Activated T-helper 1 cell treated with anti-CD3 and anti-CD28 coated beads, Interleukin-12 subunit alpha, Interleukin-12 subunit beta, Interleukin-2, Interleukin-4 antibody, amounts not matched to agents 30 ng/mL and 10 ng/mL and 1 ng/mL, durations not matched to agents 14 hours and 24 hours and 36 hours (primary cell): ENCODE data around the gene SLAMF6. TPM values are rescaled to one million over a fixed set of nuclear protein-coding genes. Genes with fewer than 3 reads are reported as not detected.
"Not testable (repeated sequence)": the region's sequence is repeated elsewhere in the genome, so short reads cannot be mapped to it uniquely, and the experiment has no call there.

Experiments used
- DNase-seq: peaks from one replicate; pipeline ENCODE4 v3.0.0; 2021; ENCODE audit warnings: low spot score
- H3K27ac Mint-ChIP-seq: one replicate; pipeline ENCODE4 v1.8.0; 2021; ENCODE audit warnings: mild to moderate bottlenecking, mixed read lengths
- H3K27me3 Mint-ChIP-seq: one replicate; pipeline ENCODE4 v1.8.0; 2022; ENCODE audit warnings: mild to moderate bottlenecking, moderate library complexity, mixed read lengths; ENCODE audit not compliant: insufficient read depth
- H3K36me3 Mint-ChIP-seq: one replicate; pipeline ENCODE4 v1.8.0; 2021; ENCODE audit warnings: low read depth, mixed read lengths
- H3K4me1 Mint-ChIP-seq: one replicate; pipeline ENCODE4 v1.8.0; 2021; ENCODE audit warnings: low read depth, mixed read lengths
- H3K4me3 Mint-ChIP-seq: one replicate; pipeline ENCODE4 v1.8.0; 2021; ENCODE audit warnings: mild to moderate bottlenecking, moderate library complexity, mixed read lengths
- H3K9me3 Mint-ChIP-seq: one replicate; pipeline ENCODE4 v1.8.0; 2021; ENCODE audit warnings: mixed read lengths
- intact Hi-C: fragments of 100-400 bp; cut with micrococcal nuclease; formaldehyde crosslinking; loops from one replicate; pipeline ENCODE4 v1.15.1; 2024
- total RNA-seq: library from RNA; stranded (reverse); gene quantifications from 2 replicates; pipeline ENCODE4 v1.2.3, GENCODE V29; 2022

Gene SLAMF6
- total RNA-seq, 1 donor from 2014 or later = 46.8 TPM

DNA sequence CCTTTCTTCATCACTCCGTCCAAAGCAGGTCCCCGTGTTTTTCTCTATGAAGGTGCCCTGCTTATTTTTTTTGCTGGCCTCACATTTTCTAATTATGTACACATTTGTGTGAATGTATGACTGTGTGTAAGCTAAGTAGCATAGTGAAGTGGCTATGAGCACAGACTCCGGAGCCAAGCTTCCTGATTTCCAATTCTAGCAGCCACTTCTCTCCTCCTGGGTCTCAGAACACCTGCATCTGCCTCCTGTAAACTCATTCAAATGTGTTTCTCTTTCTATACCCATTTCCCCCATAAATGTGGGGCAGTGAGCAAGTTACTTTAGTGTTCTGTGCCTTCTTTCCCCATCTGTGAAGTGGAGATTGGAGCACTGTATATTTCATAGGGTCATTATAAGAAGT is 2.1 kb downstream of the SLAMF6 start:
- no peak for DNase-seq
- Mint-ChIP-seq H3K36me3 (peaks cover 35% of the 10 kb centered on the region), H3K27ac (peak overlapping the region; percentile 90), H3K4me3 (peak overlapping the region; percentile 92), H3K4me1 (peaks cover 82% of the 10 kb centered on the region), H3K27me3 (no peaks in the 10 kb centered on the region), H3K9me3 (peaks cover 22% of the 10 kb centered on the region)
- intact Hi-C loops = loop anchor here (1.0 to 2.0 kb wide), 9 partner anchors 16 to 154 kb away; no protein-coding TSS in a partner anchor

GRCh38 chr1:160520582-160520981 is 2.5 kb downstream of the SLAMF6 start:
- H3K27ac Mint-ChIP-seq = peak overlapping the region; percentile 90
- intact Hi-C loops = loop anchor here (1.0 to 2.0 kb wide), 9 partner anchors 16 to 154 kb away; no protein-coding TSS in a partner anchor
- peaks cover 37% of the 10 kb centered on the region for H3K36me3 Mint-ChIP-seq
- H3K9me3 Mint-ChIP-seq = peaks cover 20% of the 10 kb centered on the region
- DNase-seq = no peak
- peaks cover 86% of the 10 kb centered on the region for H3K4me1 Mint-ChIP-seq
- H3K4me3 Mint-ChIP-seq = peak overlapping the region; percentile 92
- H3K27me3 Mint-ChIP-seq = no peaks in the 10 kb centered on the region

GRCh38 chr1:160519642-160520435 is 3.2 kb downstream of the SLAMF6 start:
- Mint-ChIP-seq H3K4me1 (peaks cover 88% of the 10 kb centered on the region), H3K36me3 (peaks cover 34% of the 10 kb centered on the region), H3K27me3 (no peaks in the 10 kb centered on the region), H3K4me3 (peak overlapping the region; percentile 92), H3K27ac (peak overlapping the region; percentile 90), H3K9me3 (peaks cover 19% of the 10 kb centered on the region)
- intact Hi-C loops = loop anchor here (1.0 to 2.0 kb wide), 9 partner anchors 15 to 155 kb away; no protein-coding TSS in a partner anchor
- DNase-seq = peak; percentile 24

DNA sequence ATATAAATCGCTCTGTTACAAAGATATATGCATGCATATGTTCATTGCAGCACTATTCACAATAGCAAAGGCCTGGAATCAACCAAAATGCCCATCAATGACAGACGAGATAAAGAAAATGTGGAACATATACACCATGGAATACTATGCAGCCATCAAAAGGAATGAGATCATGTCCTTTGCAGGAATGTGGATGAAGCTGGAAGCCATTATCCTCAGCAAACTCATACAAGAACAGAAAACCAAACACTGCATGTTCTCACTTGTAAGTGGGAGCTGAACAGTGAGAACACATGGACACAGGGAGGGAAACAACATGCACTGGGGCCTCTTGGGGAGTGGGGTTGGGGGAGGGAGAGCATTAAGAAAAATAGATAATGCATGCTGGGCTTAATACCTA is 5.5 kb downstream of the SLAMF6 start:
- intact Hi-C loops, DNase-seq, H3K4me3 Mint-ChIP-seq, H3K27me3 Mint-ChIP-seq: not testable (repeated sequence)
- peaks cover 31% of the 10 kb centered on the region for H3K9me3 Mint-ChIP-seq
- H3K36me3 Mint-ChIP-seq = peaks cover 51% of the 10 kb centered on the region
- H3K4me1 Mint-ChIP-seq = peaks cover 91% of the 10 kb centered on the region
- H3K27ac Mint-ChIP-seq = peak overlapping the region; percentile 2

DNA sequence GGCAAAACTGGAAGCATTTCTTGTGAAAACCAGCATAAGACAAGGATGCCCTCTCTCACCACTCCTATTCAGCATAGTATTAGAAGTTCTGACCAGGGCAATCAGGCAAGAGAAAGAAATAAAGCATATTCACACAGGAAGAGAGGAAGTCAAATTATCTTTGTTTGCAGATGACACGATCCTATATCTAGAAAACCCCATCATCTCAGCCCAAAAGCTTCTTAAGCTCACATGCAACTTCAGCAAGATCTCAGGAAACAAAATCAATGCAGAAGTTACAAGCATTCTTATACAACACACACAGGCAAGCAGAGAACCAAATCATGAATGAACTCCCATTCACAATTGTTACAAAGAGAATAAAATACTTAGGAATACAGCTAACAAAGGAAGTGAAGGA is 7.1 kb downstream of the SLAMF6 start:
- Mint-ChIP-seq H3K27ac (peak overlapping the region; percentile 32), H3K36me3 (peaks cover 56% of the 10 kb centered on the region), H3K4me3 (peak overlapping the region; percentile 20), H3K9me3 (peaks cover 39% of the 10 kb centered on the region), H3K4me1 (peaks cover 75% of the 10 kb centered on the region)
- intact Hi-C loops, H3K27me3 Mint-ChIP-seq, DNase-seq: not testable (repeated sequence)

GRCh38 chr1:160504651-160505050 is 18.4 kb downstream of the SLAMF6 start:
- no peak for DNase-seq
- no peak overlapping the region for H3K4me3 Mint-ChIP-seq
- intact Hi-C loops = loop anchor here (2.0 kb wide), 1 partner anchor 16 kb away; no protein-coding TSS in a partner anchor
- H3K9me3 Mint-ChIP-seq = peaks cover 54% of the 10 kb centered on the region
- H3K27ac Mint-ChIP-seq = no peak overlapping the region
- H3K27me3 Mint-ChIP-seq = no peaks in the 10 kb centered on the region
- H3K4me1 Mint-ChIP-seq = peaks cover 17% of the 10 kb centered on the region
- peaks cover 76% of the 10 kb centered on the region for H3K36me3 Mint-ChIP-seq

- Mint-ChIP-seq H3K27ac (no peak overlapping the region), H3K4me3 (no peak overlapping the region), H3K27me3 (no peaks in the 10 kb centered on the region), H3K36me3 (peaks cover 75% of the 10 kb centered on the region), H3K9me3 (peaks cover 54% of the 10 kb centered on the region), H3K4me1 (peaks cover 21% of the 10 kb centered on the region)
- no peak for DNase-seq
- intact Hi-C loops = no loop called here
Measured at GRCh38 chr1:160503087-160503486, 20.0 kb downstream of the SLAMF6 start.

DNA sequence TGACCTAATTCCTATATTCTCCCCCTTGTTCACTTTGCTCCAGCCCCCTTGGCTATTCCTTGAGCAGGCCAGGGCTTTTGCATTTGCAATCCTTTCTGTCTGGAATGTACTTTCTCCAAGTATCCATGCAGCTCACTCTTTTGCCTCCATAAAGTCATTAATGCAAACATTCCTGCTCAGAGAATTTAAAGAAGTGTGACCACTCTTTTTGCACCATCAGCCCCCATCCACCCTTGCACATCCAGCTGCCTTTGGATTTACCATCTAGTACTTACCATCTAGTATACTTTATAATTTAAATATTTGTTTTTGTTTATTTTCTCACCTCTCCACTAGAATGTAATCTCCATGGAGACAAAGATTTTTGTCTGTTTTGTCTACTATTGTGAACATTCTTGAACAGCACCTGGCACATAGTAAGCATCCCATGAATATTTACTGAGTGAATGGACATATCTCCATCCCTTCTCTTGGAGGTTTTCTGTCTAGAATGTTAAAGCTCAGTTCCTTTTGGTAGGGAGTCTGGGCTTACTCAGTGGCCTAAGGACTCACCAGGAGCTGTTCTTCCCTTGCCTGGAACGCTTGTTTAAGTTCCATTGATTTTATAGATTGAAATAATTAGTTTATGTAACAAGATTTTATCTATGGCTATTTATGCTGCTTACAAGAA is 22.6 kb downstream of the SLAMF6 start:
- Mint-ChIP-seq H3K36me3 (peaks cover 65% of the 10 kb centered on the region), H3K27me3 (no peaks in the 10 kb centered on the region), H3K4me3 (no peak overlapping the region), H3K4me1 (peaks cover 36% of the 10 kb centered on the region), H3K9me3 (peaks cover 28% of the 10 kb centered on the region), H3K27ac (no peak overlapping the region)
- no peak for DNase-seq
- intact Hi-C loops = no loop called here

DNA sequence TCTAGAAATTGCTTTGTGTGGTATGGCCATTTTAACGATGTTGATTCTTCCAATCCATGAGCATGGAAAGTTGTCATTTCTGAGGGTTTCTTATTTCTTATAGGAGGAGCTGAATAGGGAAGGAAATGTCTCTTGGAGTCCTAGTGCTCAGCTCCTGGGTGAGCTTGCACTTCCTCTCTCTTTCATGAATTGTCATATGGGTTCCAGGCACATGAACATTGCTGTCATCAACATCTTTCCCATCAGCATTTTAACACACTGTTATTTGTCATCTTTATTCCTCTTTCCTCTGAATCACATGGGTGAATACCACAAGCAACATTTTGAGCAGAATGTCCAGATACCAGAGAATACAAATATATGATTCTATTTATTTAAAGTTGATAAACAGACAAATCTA is 23.4 kb downstream of the SLAMF6 start:
- Mint-ChIP-seq H3K4me3 (no peak overlapping the region), H3K27ac (no peak overlapping the region), H3K9me3 (peaks cover 22% of the 10 kb centered on the region), H3K27me3 (no peaks in the 10 kb centered on the region), H3K4me1 (peaks cover 37% of the 10 kb centered on the region), H3K36me3 (peaks cover 67% of the 10 kb centered on the region)
- DNase-seq = no peak
- intact Hi-C loops = no loop called here

DNA sequence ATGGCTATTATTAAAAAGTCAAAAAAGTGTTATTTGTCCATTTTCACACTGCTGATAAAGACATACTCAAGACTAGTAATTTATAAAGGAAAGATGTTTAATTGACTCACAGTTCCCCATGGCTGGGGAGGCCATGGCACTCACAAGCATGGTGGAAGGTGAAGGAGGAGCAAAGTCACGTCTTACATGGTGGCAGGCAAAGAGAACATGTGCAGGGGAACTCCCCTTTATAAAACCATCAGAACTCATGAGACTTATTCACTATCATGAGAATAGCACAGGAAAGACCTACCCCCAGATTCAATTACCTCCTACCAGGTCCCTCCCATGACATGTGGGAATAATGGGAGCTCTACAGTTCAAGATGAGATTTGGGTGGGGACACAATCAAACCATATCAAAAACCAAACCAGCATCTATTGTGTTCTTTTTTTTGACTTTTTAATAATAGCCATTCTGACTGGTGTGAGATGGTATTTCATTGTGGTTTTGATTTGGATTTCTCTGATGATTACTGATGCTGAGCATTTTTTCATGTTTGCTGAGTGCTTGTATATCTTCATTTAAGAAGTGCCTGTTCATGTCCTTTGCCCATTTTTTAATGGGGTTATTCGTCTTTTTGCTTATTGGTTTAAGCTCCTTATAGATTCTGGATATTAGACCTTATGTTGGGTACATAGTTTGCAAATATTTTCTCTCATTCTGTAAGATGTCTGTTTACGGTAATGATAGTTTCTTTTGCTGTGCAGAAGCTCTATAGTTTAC is 24.6 kb downstream of the SLAMF6 start:
- DNase-seq, H3K4me3 Mint-ChIP-seq, H3K27ac Mint-ChIP-seq, intact Hi-C loops, H3K27me3 Mint-ChIP-seq: not testable (repeated sequence)
- Mint-ChIP-seq H3K4me1 (peaks cover 32% of the 10 kb centered on the region), H3K36me3 (peaks cover 67% of the 10 kb centered on the region), H3K9me3 (peaks cover 18% of the 10 kb centered on the region)

GRCh38 chr1:160496334-160496733 is 26.7 kb downstream of the SLAMF6 start:
- H3K27ac Mint-ChIP-seq = no peak overlapping the region
- no peaks in the 10 kb centered on the region for H3K27me3 Mint-ChIP-seq
- H3K9me3 Mint-ChIP-seq = peaks cover 18% of the 10 kb centered on the region
- H3K36me3 Mint-ChIP-seq = peaks cover 51% of the 10 kb centered on the region
- intact Hi-C loops = loop anchor here (2.0 kb wide), 2 partner anchors 44 to 72 kb away; no protein-coding TSS in a partner anchor
- H3K4me1 Mint-ChIP-seq = peaks cover 22% of the 10 kb centered on the region
- no peak overlapping the region for H3K4me3 Mint-ChIP-seq
- DNase-seq = no peak

DNA sequence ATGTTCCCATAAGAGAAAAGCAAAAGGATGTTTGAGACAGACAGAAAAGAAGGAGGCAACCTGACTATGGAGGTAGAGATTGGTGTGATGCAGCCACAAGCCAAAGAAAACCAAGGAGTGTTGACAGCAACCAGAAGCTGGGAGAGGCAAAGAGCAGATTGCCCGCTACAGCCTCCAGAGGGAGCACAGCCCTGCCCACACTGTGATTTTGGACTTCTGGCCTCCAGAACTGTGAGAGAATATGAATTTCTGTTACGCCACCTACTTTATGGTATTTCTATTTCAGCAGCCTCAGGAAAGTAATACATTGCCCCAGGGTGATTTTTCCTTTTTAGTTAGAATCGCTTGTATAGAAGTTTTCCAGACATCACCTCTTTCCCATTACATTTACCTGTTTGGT is 28.4 kb downstream of the SLAMF6 start:
- Mint-ChIP-seq H3K27ac (no peak overlapping the region), H3K27me3 (no peaks in the 10 kb centered on the region), H3K36me3 (peaks cover 46% of the 10 kb centered on the region), H3K4me1 (peaks cover 25% of the 10 kb centered on the region), H3K4me3 (no peak overlapping the region), H3K9me3 (peaks cover 16% of the 10 kb centered on the region)
- no peak for DNase-seq
- intact Hi-C loops = no loop called here
